Measurements from ENCODE around the gene CADPS. TPM values are rescaled to one million over a fixed set of nuclear protein-coding genes. Genes with fewer than 3 reads are reported as not detected.

The CADPS gene
- total RNA-seq, 1 donor from 2014 or later: 2.7 TPM

- Histone ChIP-seq H3K4me3 (no peak overlapping the region), H3K36me3 (no peaks in the 10 kb centered on the region), H3K4me1 (no peaks in the 10 kb centered on the region), H3K9me3 (no peaks in the 10 kb centered on the region), H3K27me3 (ENCODE audit: low read depth) (no peaks in the 10 kb centered on the region), H3K27ac (no peak overlapping the region)
- intact Hi-C loops (cut with DNase I): no loop called here
- ATAC-seq (no peak), DNase-seq (no peak)
- TF ChIP-seq CTCF (IDR thresholded peaks at IDR 0.05): no peak
These were observed 9.9 kb upstream of the CADPS start for GRCh38 chr3:62885136-62885535.

DNA sequence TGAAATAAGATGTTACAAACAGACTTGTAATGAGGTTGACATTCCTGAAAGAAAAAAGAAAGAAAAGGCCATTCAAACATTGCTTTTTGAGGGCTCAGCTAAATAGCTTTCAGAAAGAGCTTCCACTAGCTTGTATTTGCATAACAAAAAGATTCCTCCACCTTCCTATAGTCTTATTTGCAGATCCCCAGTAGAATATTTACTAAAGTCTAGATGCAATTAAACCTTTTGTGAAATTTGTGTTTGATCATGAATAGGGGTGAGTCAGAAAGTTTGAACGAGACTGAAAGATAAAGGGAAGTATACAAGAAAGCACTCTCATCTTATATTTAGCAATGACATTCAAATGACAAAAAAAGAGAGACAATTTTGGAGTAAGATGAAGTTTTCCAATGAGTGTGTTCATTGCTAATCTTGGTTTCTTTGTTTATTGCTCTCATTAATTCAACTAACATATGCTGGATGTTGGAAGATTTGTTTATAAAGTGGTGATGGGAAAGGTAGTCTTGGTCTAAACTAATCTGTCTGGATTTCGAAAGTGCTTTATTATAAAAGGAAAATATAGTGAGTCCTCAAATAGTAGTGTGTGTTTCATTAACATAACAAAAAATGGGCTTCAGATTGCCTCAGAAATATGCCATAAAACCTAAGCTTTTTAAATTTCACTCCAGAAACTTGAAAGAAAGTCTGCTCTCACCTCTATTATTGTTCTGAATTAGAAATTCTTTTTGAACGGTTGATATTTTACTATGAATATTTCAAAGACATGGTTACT is 9.1 kb upstream of the CADPS start:
- DNase-seq: no peak
- Histone ChIP-seq H3K4me3 (no peak overlapping the region), H3K9me3 (no peaks in the 10 kb centered on the region), H3K4me1 (no peaks in the 10 kb centered on the region), H3K27ac (no peak overlapping the region), H3K27me3 (ENCODE audit: low read depth) (no peaks in the 10 kb centered on the region), H3K36me3 (no peaks in the 10 kb centered on the region)
- intact Hi-C loops (cut with DNase I): no loop called here
- no peak for ATAC-seq
- no peak for TF ChIP-seq CTCF (IDR thresholded peaks at IDR 0.05)

DNA sequence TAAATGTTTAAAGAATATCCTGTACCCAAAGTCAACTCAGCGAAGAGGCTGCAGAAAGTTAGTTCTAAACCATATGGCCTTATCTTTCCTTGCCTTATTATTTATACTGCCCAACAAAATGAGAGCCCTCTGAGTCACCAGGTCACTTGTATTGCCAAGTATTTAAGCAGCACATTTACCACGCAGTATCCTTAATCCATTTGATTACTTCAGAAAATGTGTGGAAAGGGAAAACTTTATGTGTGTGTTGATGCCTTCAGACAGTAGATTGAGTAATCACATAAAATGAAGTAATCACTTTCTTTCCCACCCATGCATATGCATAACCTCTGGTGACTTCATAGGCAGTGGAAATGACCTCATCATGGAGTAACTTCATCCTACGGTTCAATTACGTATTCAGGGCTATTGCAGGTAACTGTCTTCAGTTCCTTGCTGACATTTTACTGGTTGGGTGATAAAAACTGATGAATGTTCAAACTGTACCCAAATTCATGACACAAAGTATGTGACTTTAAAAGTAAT is 7.5 kb upstream of the CADPS start:
- Histone ChIP-seq H3K36me3 (no peaks in the 10 kb centered on the region), H3K27me3 (ENCODE audit: low read depth) (no peaks in the 10 kb centered on the region), H3K4me3 (no peak overlapping the region), H3K9me3 (no peaks in the 10 kb centered on the region), H3K27ac (no peak overlapping the region), H3K4me1 (no peaks in the 10 kb centered on the region)
- no peak for ATAC-seq
- no peak for TF ChIP-seq CTCF (IDR thresholded peaks at IDR 0.05)
- intact Hi-C loops (cut with DNase I): no loop called here
- no peak for DNase-seq

DNA sequence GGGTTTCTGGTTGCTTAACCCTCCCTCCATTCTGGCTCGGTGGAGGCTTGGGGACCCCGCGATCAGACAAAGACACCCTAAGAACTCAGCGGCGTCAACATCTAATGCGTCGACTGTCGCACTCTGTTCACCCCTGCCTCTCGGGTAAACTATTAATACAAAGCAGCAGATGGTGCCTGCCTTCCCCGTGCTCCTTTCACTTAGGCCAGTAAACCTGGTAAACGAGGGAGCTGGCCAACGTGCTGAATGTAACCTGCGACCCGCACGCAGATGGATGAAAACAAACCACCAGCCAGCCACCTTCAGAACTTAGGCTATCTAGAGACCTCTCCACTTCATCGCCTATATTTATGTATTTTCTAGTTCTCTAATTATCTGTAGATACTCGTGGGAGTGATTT is 848 bp upstream of the CADPS start:
- no peak for TF ChIP-seq CTCF (IDR thresholded peaks at IDR 0.05)
- Histone ChIP-seq H3K27me3 (ENCODE audit: low read depth) (peaks cover 48% of the 10 kb centered on the region), H3K27ac (no peak overlapping the region), H3K4me3 (no peak overlapping the region), H3K36me3 (no peaks in the 10 kb centered on the region), H3K9me3 (no peaks in the 10 kb centered on the region), H3K4me1 (peaks cover 9% of the 10 kb centered on the region)
- intact Hi-C loops (cut with DNase I): no loop called here
- DNase-seq (peak; percentile 62), ATAC-seq (no peak)

- intact Hi-C loops (cut with DNase I): no loop called here
- H3K36me3 ChIP-seq: no peaks in the 10 kb centered on the region
- no peaks in the 10 kb centered on the region for H3K9me3 ChIP-seq
- TF ChIP-seq CTCF (IDR thresholded peaks at IDR 0.05): no peak
- ATAC-seq: no peak
- H3K27me3 ChIP-seq (ENCODE audit: low read depth): peaks cover 48% of the 10 kb centered on the region
- H3K4me3 ChIP-seq: no peak overlapping the region
- H3K4me1 ChIP-seq: peaks cover 9% of the 10 kb centered on the region
- DNase-seq: no peak
- no peak overlapping the region for H3K27ac ChIP-seq
These were observed 364 bp upstream of the CADPS start for GRCh38 chr3:62875558-62876002.
